NCI-H2196 treated with DMSO at 0.1 percent for 48 hours (cell line): Measurements from ENCODE around the gene REEP6.
"Not testable (repeated sequence)": the region's sequence is repeated elsewhere in the genome, so short reads cannot be mapped to it uniquely, and the experiment has no call there.

Experiments used
- DNase-seq: peaks from one replicate; lab custom pipeline; 2025; ENCODE audit not compliant: unreplicated experiment; lab: John Stamatoyannopoulos, UW

REEP6 gene

DNA sequence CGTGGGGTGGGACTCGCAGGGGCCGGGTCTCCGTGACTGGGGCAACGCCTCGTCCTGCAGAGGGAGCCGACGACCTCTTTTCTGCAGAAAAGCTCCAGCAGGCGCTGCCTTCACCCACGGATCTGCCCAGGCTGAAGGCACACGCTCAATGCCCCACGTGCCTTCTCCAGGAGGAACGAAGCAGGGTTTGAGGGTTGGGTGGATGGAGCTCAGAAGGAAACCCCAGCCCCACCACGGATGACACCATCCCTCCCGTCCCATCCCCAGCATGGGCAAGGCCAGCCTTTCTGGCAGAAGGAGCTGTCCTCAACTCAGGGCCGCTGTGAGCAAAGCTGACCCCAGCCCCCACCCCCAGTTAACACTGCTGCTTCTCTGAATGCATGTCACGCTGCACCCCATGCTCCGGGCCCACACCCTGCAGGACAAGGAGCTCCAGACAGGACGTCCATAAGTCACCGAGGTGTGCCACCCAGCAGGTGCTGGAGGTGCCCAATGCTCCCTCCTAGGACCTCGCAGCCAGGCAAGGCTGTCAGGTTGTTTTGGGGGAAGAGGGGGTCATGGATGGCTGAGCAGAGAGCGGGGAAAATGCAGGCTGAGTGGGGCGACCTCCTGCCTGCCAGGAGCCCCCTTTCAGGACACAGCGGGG is 19.3 kb upstream of the REEP6 start:
- DNase-seq: no peak

DNA sequence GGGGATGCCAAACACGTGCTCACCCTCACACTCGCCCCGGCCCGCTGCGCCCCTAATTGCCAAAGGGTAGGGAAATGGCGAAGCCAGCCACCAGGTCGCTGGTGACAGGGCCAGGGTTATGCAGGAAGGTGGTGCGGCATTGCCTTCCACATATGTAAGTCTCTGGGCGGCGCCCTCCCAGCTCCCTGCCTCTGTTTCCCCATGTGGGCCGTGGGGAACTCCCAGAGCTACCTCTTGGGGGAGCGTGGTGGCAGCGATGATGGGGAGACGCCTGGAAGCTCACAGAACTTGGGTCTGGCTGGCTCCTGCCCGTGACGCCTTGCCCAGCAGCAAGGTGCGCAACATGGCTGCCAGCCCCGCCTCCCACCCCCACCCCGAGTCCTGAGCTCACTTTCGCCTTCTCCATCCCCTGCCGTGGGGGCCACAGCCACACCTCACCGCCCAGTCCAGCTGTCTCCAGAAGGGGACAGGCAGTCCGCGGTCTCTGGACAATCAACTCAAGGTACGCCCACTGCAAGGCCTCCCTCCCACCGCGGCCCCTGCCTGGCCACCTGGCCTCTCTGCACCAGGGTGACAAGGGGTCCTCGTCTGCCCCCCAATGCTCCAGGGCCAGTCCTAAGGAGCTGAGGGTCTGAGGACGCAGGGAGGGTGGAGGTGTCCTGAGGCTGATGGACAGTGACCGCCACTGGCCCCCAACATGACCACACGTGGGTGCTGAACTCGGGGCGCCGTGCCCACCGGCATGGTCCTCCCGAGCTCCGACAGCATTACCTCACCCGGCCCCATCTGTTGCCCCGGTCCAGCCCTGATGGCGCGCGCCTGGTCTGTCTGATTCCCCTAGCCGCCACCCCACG is 18.5 kb upstream of the REEP6 start:
- no peak for DNase-seq

DNA sequence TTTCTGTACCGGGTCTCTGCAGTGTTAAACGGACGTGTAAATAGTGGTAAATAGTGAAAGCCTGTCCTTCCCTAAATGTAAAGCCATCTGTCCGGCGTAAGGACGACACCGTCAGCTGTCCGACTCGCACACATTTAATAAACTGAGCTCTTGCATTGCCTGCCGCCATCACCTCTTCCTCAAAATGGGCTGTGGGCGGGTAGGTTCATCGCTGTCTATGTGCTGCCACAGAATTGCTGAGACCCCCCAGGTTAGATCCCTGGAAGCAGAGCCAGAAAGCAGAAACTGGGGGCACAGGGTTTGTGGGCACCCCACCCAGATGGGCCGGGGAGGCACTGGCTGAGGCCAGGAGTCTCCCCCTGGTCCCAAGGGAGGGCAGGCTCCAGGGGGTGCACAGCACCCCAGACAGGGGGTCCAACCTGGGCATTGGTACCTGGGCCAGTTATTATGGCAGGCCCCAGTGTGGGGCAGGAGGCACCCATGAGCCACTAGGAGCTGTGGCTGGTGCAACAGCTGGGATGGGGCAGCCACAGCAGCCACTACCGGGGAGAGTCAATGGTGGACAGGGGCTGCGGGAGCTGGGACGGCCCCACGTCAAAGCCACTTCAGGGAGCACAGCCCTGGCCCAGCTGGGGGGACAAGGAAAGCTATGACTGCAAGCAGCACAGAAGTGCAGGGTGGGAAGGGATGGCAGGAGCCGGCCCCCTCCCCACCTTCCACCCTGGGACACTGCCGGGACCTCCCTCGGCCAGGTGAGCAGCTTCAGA is 17.7 kb upstream of the REEP6 start:
- no peak for DNase-seq

GRCh38 chr19:1474011-1474764 is 16.8 kb upstream of the REEP6 start:
- DNase-seq: no peak

DNA sequence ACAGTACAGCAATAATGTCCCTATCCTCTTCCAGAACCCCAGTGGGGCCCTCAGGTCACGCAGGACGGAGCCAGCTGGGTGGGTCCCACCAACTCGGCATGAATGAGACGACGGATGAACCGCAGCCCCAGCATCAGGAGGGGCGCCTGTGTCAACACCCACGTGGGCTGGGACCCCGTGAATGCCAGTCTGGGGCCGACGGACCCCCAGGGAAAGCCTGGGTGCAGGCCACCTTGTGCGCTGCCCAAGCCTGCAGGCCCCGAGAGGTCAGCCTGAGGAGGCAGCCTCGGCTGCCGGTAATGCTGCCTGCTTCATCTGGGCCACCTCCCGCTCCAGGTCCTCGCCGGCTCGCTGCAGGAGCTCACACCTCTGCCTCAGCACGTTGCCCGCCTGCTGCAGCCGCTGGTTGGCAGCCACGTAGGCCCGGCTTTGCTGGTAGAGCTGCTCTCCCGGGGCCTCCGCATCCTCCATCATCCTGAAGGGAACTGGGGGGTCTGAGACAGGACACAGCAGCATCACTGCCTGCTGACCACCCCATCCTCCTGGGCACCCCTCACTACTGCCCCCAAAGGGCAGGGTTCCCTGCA is 16.1 kb upstream of the REEP6 start:
- no peak for DNase-seq

- DNase-seq: no peak
Measured at GRCh38 chr19:1475751-1476437, 15.1 kb upstream of the REEP6 start.

DNA sequence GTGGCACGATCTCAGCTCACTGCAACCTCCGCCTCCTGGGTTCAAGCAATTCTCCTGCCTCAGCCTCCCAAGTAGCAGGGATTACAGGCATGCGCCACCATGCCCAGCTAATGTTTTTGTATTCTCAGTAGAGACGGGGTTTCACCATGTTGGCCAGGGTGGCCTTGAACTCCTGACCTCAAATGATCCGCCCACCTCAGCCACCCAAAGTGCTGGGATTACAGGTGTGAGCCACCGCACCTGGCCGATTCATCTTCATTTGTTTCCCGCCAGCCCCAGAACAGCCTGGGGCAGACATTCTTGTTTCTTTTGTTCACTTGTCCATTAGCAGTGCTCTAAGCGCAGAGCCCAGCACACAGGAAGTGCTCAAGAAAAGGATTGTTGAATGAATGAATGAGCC is 13.9 kb upstream of the REEP6 start:
- DNase-seq: not testable (repeated sequence)

GRCh38 chr19:1478934-1479707 is 11.9 kb upstream of the REEP6 start, which contains the start of gene C19orf25:
TSS of gene C19orf25 (minus strand) at chr19:1479215. CDS start at chr19:1478903, 312 bp downstream.
- DNase-seq: peak; percentile 77

DNA sequence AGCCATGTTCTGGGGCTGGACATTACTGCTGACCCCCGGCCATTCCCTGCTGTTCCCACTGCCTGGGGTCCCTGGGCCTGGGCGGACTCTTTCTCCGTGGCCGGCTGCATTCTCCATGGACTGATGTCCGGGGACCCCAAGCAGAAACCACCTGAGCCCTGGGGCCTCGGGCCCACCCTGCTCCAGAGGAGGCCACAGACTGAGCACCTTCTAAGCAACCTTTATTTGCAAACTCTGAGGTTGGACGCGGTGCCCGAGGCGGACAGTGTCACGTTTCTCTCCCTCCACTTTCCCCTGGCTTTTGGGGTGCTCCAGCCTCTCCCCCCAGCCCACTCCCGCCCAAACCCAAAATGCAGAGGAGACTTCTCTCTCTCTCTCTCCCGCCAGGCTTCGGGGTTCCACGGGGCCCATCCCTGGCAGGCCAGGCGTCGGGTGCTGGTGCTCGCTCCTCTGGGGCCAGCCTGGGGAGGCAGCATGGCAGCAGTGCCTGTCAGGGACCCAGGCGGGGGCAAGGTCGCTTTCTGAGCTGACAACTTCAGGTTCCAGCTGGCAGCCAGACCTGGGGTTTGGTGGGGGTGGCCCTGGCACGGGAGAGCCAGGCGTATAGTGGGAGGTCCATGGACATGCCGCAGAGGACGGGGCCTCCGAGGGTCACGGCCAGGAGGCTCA is 9.6 kb upstream of the REEP6 start:
- no peak for DNase-seq

GRCh38 chr19:1481893-1482360 is 9.1 kb upstream of the REEP6 start:
- DNase-seq: no peak

DNA sequence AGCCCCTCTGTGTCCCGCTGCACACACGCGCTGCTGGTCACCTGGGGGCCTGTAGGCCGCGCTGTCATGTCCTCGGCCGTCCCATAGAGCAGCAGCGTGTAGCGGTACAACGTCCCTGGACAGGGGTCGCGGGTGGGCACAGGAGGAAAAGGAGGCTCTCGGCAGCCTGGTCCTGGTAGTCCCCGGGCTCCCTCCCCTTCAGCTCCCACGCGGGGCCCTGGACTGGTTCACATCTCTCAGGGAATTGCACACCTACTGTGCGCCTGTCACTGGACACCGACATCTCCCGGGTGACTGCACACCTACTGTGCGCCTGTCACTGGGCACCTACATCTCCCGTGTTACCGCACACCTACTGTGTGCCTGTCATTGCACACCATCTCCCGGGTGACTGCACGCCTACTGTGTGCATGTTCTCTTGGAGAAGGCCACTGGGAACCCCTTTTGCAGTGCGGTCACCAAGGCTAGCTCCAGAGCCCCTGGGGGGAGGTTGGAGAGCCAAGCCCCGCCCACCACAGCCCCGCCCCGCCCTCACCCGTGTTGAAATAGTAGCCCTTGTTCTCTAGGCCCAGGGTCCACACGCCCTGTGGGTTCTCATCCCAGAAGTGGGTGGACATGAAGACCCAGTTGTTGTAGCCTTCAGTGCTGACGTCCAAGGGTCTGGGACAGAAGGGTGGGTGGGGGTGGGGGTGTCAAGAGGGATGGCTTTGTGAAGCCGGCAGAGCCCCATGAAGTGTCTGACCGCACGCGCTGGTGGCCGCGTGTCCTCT is 8.4 kb upstream of the REEP6 start:
- no peak for DNase-seq

- no peak for DNase-seq
Measured at GRCh38 chr19:1483131-1483978, 7.6 kb upstream of the REEP6 start.

GRCh38 chr19:1483979-1484428 is 7.0 kb upstream of the REEP6 start:
- DNase-seq: no peak

GRCh38 chr19:1486720-1487575 is 4.0 kb upstream of the REEP6 start:
- no peak for DNase-seq

GRCh38 chr19:1487576-1488281 is 3.3 kb upstream of the REEP6 start:
- no peak for DNase-seq
